Esophagus mucosa (tissue), 1 donor: ENCODE measurements around the gene CLDN25. TPM values are rescaled to one million over a fixed set of nuclear protein-coding genes. Genes with fewer than 3 reads are reported as not detected.

Source experiments
- ATAC-seq: fragments of 200-7000 bp; cut with Tn5 transposase; one replicate; pipeline ENCODE4 v1.9.1; 2020
- total RNA-seq: library from RNA; stranded (reverse); gene quantifications from one replicate; pipeline ENCODE4 v1.2.4, GENCODE V29; 2023
- donor health status: DM: yes; HTN: yes; CAD: no.

CLDN25 gene
- total RNA-seq, 1 donor from 2014 or later = not detected

DNA sequence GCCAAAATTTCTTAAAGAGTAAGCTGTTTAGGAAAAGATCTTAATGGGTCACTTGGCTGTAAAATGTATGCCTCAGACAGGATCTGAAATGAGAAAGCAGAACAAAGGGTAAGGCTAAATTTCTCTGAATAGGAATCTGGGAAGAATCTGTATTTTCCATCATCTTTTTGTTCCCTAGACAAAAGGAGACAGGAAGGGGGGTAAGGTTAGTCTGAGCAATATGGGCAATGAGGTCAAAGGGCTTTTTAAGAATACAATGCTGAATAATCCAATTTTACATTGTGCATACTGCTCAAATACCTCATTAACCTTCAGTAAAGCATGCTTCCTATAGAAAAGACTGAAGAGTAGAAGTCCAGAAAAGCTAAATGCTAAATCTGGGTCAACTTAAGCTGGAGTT lies 34.6 kb downstream of the CLDN25 start:
- no peak for ATAC-seq

GRCh38 chr11:113817162-113817561 lies 37.6 kb downstream of the CLDN25 start:
- no peak for ATAC-seq

- no peak for ATAC-seq
These were observed 38.0 kb downstream of the CLDN25 start for GRCh38 chr11:113817626-113818025.

- ATAC-seq = no peak
These were observed 38.8 kb downstream of the CLDN25 start for GRCh38 chr11:113818426-113818825.

- ATAC-seq = no peak
These were observed 47.9 kb downstream of the CLDN25 start for GRCh38 chr11:113827477-113827876.

GRCh38 chr11:113828191-113828590 lies 48.6 kb downstream of the CLDN25 start:
- no peak for ATAC-seq

DNA sequence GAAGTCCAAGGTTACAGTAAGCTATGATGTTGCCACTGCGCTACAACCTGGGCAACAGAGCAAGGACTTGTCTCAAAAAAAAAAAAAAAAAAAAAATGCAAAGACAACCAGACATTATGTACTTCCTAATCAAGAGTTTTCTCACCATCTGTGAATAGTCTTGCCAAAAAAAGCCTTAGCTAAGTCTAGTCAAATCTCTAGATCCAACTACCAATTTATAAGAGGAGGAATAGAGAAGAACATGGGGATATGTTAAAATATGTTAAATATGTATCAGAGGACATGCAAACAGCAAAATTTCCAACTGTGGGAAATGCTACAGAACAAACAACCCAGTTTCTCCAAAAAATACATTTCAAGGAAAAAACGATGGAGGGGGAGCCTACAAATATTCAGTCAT lies 50.2 kb downstream of the CLDN25 start:
- no peak for ATAC-seq

Other genes starting within 250 kb of the CLDN25 start
- gene TMPRSS5, start 73.5 kb upstream of the CLDN25 start, total RNA-seq = 0.40 TPM
- gene ZW10, start 6.1 kb upstream of the CLDN25 start, total RNA-seq = 10.2 TPM
- gene USP28, start 95.8 kb downstream of the CLDN25 start, total RNA-seq = 15.3 TPM
- gene HTR3B, start 125.0 kb downstream of the CLDN25 start, total RNA-seq = 0.28 TPM
- gene HTR3A, start 195.3 kb downstream of the CLDN25 start, total RNA-seq = not detected